HG02852 (cell line): ENCODE measurements around the gene PPFIBP1.
"Not testable (repeated sequence)": the region's sequence is repeated elsewhere in the genome, so short reads cannot be mapped to it uniquely, and the experiment has no call there.

Experiments used
- ATAC-seq: cut with Tn5 transposase; IDR thresholded peaks from one replicate; pipeline ENCODE4 v1.9.1; 2021; ENCODE audit warnings: mild to moderate bottlenecking, moderate library complexity; ENCODE audit not compliant: unreplicated experiment

PPFIBP1 gene

GRCh38 chr12:27703720-27704452 is 179.9 kb downstream of the PPFIBP1 start:
- ATAC-seq = peak; percentile 95

DNA sequence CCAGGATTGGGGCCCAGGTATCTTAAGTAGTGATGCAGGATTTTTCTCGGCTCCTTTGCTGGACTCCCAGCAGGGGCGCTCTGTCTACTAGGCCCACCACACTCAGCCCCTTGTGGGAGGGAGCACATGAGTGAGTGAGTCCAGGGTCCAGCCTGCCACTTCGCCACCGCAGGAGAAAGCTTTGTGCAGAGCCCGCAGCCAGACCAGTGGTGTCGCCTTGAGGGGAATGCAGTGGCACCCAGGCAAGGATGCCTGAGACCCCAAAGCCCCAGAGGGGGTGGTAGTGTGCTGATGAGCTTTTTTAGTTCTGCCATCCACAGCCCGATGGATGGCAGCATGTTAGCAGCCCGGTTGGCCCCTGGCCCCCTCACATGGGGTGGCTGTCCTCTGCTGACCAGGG is 181.3 kb downstream of the PPFIBP1 start:
- no peak for ATAC-seq

GRCh38 chr12:27707216-27707615 is 183.2 kb downstream of the PPFIBP1 start:
- ATAC-seq = no peak

DNA sequence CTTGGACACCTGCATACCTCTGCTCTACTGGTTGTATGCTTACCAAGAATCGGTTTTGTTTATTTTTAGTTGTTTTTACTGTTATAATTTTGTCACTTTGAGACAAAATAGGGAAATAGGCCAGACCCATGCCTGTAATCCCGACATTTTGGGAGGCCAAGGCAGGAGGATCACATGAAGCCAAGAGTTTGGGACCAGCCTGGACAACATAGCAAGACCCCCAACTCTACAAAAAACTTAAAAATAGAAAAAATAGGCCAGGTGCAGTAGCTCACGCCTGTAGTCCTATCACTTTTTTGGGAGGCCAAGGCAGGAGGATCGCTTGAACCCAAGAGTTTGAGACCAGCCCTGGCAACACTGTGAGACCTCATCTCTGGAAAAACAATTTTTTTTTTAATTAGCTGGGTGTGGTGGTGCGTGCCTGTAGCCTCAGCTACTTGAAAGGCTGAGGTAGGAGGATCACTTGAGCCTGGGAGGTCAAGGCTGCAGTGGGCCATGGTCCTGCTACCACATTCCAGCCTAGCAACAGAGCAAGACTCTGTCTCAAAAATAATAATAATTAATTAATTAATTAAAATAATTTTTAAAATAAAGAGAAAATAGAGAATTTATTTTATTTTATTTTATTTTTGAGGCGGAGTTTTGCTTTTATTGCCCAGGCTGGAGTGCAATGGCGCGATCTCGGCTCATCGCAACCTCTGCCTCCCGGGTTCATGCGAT is 185.4 kb downstream of the PPFIBP1 start:
- no peak for ATAC-seq

- peak; percentile 37 for ATAC-seq
Observed at GRCh38 chr12:27709932-27710591, 186.1 kb downstream of the PPFIBP1 start.

DNA sequence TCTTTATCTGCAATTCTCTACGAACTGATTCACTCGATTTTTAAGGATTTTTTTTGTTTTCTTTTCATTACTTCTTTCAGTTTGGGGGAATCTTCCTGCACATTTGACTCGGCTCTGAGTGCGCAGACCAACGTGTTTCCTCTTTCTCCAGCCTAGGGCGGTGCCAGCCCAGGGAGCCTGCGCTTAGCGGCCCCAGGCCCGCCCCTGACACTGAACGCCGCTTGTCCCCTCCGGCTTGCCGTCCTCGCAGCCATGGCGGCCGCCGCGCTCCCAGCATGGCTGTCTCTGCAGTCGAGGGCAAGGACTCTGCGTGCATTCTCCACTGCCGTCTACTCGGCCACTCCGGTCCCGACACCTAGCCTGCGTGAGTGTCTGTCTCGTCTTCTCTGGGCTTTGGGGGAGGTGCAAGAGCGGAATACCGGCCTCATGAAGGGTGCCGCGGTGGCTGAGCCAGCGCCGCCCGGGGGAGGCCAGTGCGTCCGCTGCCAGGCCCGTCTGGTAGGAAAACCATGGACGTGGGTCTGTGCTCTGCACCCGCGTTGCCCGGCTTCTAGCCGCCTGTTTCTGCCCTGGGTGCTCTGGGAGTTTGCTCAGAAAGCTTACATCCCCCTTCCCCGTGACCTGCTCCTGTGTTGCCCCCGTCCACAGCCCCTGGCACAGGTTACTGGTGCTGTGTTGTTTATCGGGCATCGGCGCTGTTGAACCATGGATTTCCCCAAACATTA is 186.7 kb downstream of the PPFIBP1 start, which contains the start of gene MRPS35:
Gene MRPS35 (plus strand): TSS at position 241 of the 725 bp plus-strand sequence. CDS start 12 bp downstream, at position 253.
- ATAC-seq = peak; percentile 97

DNA sequence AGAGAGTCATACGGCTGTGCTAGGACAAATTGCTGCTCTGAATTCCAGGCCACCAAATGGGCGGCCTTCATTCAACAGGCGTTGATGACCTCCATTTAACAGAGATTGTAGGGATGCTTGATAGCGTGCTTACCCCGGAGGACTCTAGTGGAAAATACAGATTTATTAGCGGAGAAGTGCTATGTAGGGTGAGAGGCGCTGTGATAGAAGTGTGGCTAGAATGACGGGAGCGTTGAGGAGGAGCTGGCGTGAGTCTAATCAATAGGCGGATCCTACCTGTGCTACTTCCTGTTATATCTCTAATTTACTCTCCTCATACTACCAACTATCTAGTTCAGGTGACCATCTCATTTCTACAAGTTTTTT is 187.3 kb downstream of the PPFIBP1 start:
- peak; percentile 9 for ATAC-seq

- ATAC-seq = no peak
Observed at GRCh38 chr12:27711967-27712366, 188.0 kb downstream of the PPFIBP1 start.

- ATAC-seq = no peak
Observed at GRCh38 chr12:27723212-27723611, 199.2 kb downstream of the PPFIBP1 start.

GRCh38 chr12:27730097-27730588 is 206.1 kb downstream of the PPFIBP1 start:
- ATAC-seq = no peak

GRCh38 chr12:27732281-27732680 is 208.3 kb downstream of the PPFIBP1 start:
- no peak for ATAC-seq

- peak; percentile 59 for ATAC-seq
Observed at GRCh38 chr12:27733052-27733656, 209.1 kb downstream of the PPFIBP1 start.

- no peak for ATAC-seq
Observed at GRCh38 chr12:27733791-27734190, 209.8 kb downstream of the PPFIBP1 start.

DNA sequence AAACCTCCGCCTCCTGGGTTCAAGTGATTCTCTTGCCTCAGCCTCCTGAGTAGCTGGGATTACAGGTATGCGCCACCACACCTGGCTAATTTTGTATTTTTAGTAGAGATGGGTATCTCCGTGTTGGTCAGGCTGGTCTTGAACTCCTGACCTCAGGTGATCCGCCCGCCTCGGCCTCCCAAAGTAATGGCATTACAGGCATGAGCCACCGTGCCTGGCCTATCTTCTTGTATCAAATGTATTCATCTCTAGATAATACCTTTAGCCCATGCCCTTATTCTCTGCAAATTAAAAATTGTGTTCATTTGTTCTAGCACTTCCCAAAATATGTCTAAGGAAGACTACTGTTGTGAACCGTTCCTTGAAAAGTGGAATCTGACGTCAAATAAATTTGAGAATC is 210.3 kb downstream of the PPFIBP1 start:
- not testable (repeated sequence) for ATAC-seq

- no peak for ATAC-seq
Observed at GRCh38 chr12:27743601-27744000, 219.6 kb downstream of the PPFIBP1 start.
